ACC112 (cell line): ENCODE results near the gene NTN4.
"Not testable (repeated sequence)": the region's sequence is repeated elsewhere in the genome, so short reads cannot be mapped to it uniquely, and the experiment has no call there.

Experiments used
- H2AFZ ChIP-seq: fragments of 200-600 bp; sonication (generic); one replicate; pipeline ENCODE4 v1.6.0; 2017; ENCODE audit warnings: antibody characterized with exemption, low read length; ENCODE audit not compliant: unreplicated experiment
- H3K27ac ChIP-seq: fragments of 200-600 bp; sonication (generic); 2 replicates; pipeline ENCODE4 v1.5.1; 2014; ENCODE audit warnings: low read depth, mild to moderate bottlenecking, antibody characterized with exemption, low read length, moderate library complexity
- H3K27me3 ChIP-seq: fragments of 200-600 bp; sonication (generic); 2 replicates; pipeline ENCODE4 v1.6.1; 2014; ENCODE audit warnings: mild to moderate bottlenecking, antibody characterized with exemption, low read length, moderate library complexity, mixed read lengths; ENCODE audit not compliant: insufficient read depth
- H3K36me3 ChIP-seq: fragments of 200-600 bp; sonication (generic); 2 replicates; pipeline ENCODE4 v1.6.1; 2016; ENCODE audit warnings: mild to moderate bottlenecking, antibody characterized with exemption, low read length, moderate library complexity, mixed read lengths; ENCODE audit not compliant: insufficient read depth
- H3K4me1 ChIP-seq: fragments of 200-600 bp; sonication (generic); one replicate; pipeline ENCODE4 v1.6.1; 2016; ENCODE audit warnings: low read length, mixed read lengths; ENCODE audit not compliant: insufficient read depth, unreplicated experiment, control insufficient read depth
- H3K4me3 ChIP-seq: fragments of 200-600 bp; sonication (generic); 2 replicates; pipeline ENCODE4 v1.5.1; 2014; ENCODE audit warnings: mild to moderate bottlenecking, low read depth, low read length
- H3K79me2 ChIP-seq: fragments of 200-600 bp; sonication (generic); one replicate; pipeline ENCODE4 v1.6.0; 2016; ENCODE audit warnings: low read length; ENCODE audit not compliant: control insufficient read depth, unreplicated experiment, insufficient read depth

The NTN4 gene

GRCh38 chr12:95683418-95683817 lies 107.1 kb downstream of the NTN4 start:
- Histone ChIP-seq H3K27ac (no peak overlapping the region), H3K27me3 (no peaks in the 10 kb centered on the region), H3K36me3 (no peaks in the 10 kb centered on the region), H2AFZ (no peak overlapping the region), H3K79me2 (no peaks in the 10 kb centered on the region), H3K4me1 (no peaks in the 10 kb centered on the region), H3K4me3 (no peak overlapping the region)

- Histone ChIP-seq H3K27ac (no peak overlapping the region), H3K4me1 (no peaks in the 10 kb centered on the region)
Observed at GRCh38 chr12:95681210-95681765, 109.3 kb downstream of the NTN4 start.

GRCh38 chr12:95678684-95679083 lies 111.9 kb downstream of the NTN4 start:
- no peak overlapping the region for H3K27ac ChIP-seq
- no peak overlapping the region for H3K4me3 ChIP-seq
- H3K27me3 ChIP-seq = no peaks in the 10 kb centered on the region
- no peaks in the 10 kb centered on the region for H3K36me3 ChIP-seq
- H2AFZ ChIP-seq = no peak overlapping the region
- no peaks in the 10 kb centered on the region for H3K79me2 ChIP-seq
- peaks cover 10% of the 10 kb centered on the region for H3K4me1 ChIP-seq

More at GRCh38 chr12:95681210-95681765, 109.3 kb downstream of the NTN4 start:
- H3K36me3 ChIP-seq = no peaks in the 10 kb centered on the region
- H3K27me3 ChIP-seq = no peaks in the 10 kb centered on the region
- no peaks in the 10 kb centered on the region for H3K79me2 ChIP-seq
- no peak overlapping the region for H2AFZ ChIP-seq
- no peak overlapping the region for H3K4me3 ChIP-seq

GRCh38 chr12:95677782-95678181 lies 112.8 kb downstream of the NTN4 start:
- H3K36me3 ChIP-seq, H3K4me3 ChIP-seq, H3K27me3 ChIP-seq, H3K27ac ChIP-seq, H2AFZ ChIP-seq, H3K79me2 ChIP-seq: not testable (repeated sequence)
- peaks cover 10% of the 10 kb centered on the region for H3K4me1 ChIP-seq

- no peaks in the 10 kb centered on the region for H3K36me3 ChIP-seq
- no peak overlapping the region for H3K27ac ChIP-seq
- no peaks in the 10 kb centered on the region for H3K27me3 ChIP-seq
- no peak overlapping the region for H2AFZ ChIP-seq
- no peaks in the 10 kb centered on the region for H3K79me2 ChIP-seq
- peaks cover 10% of the 10 kb centered on the region for H3K4me1 ChIP-seq
- no peak overlapping the region for H3K4me3 ChIP-seq
Observed at GRCh38 chr12:95674631-95675030, 115.9 kb downstream of the NTN4 start.

- Histone ChIP-seq H2AFZ (no peak overlapping the region), H3K4me3 (no peak overlapping the region), H3K79me2 (no peaks in the 10 kb centered on the region), H3K27ac (no peak overlapping the region), H3K36me3 (no peaks in the 10 kb centered on the region), H3K4me1 (peaks cover 10% of the 10 kb centered on the region), H3K27me3 (no peaks in the 10 kb centered on the region)
Observed at GRCh38 chr12:95674163-95674562, 116.4 kb downstream of the NTN4 start.

GRCh38 chr12:95673576-95673975 lies 117.0 kb downstream of the NTN4 start:
- no peaks in the 10 kb centered on the region for H3K36me3 ChIP-seq
- H3K4me1 ChIP-seq = peaks cover 10% of the 10 kb centered on the region
- no peak overlapping the region for H3K27ac ChIP-seq
- no peaks in the 10 kb centered on the region for H3K27me3 ChIP-seq
- no peak overlapping the region for H2AFZ ChIP-seq
- H3K4me3 ChIP-seq = no peak overlapping the region
- H3K79me2 ChIP-seq = no peaks in the 10 kb centered on the region

GRCh38 chr12:95672166-95672565 lies 118.4 kb downstream of the NTN4 start:
- Histone ChIP-seq H3K36me3 (no peaks in the 10 kb centered on the region), H3K27me3 (no peaks in the 10 kb centered on the region), H3K27ac (no peak overlapping the region), H2AFZ (no peak overlapping the region), H3K79me2 (no peaks in the 10 kb centered on the region), H3K4me1 (peaks cover 10% of the 10 kb centered on the region), H3K4me3 (no peak overlapping the region)

GRCh38 chr12:95671265-95671664 lies 119.3 kb downstream of the NTN4 start:
- Histone ChIP-seq H3K27me3 (no peaks in the 10 kb centered on the region), H3K79me2 (no peaks in the 10 kb centered on the region), H2AFZ (no peak overlapping the region), H3K4me3 (no peak overlapping the region), H3K4me1 (peaks cover 10% of the 10 kb centered on the region), H3K27ac (no peak overlapping the region), H3K36me3 (no peaks in the 10 kb centered on the region)

- no peaks in the 10 kb centered on the region for H3K79me2 ChIP-seq
- no peaks in the 10 kb centered on the region for H3K36me3 ChIP-seq
- H3K4me3 ChIP-seq = peak overlapping the region; percentile 41; the same call in 1 of the 2 replicates
- H3K27ac ChIP-seq = peak overlapping the region; percentile 44; the same call in 1 of the 2 replicates
- H3K4me1 ChIP-seq = peaks cover 9% of the 10 kb centered on the region
- no peaks in the 10 kb centered on the region for H3K27me3 ChIP-seq
- peak overlapping the region; percentile 39 for H2AFZ ChIP-seq
Observed at GRCh38 chr12:95663525-95663924, 127.0 kb downstream of the NTN4 start.

- H2AFZ ChIP-seq = no peak overlapping the region
- no peaks in the 10 kb centered on the region for H3K36me3 ChIP-seq
- no peaks in the 10 kb centered on the region for H3K79me2 ChIP-seq
- H3K27ac ChIP-seq = no peak overlapping the region
- H3K4me1 ChIP-seq = peaks cover 9% of the 10 kb centered on the region
- H3K27me3 ChIP-seq = no peaks in the 10 kb centered on the region
- no peak overlapping the region for H3K4me3 ChIP-seq
Observed at GRCh38 chr12:95661360-95661759, 129.2 kb downstream of the NTN4 start.
